NB4 (cell line): ENCODE results near the gene OPCML.

Experiments
- DNase-seq: peaks from one replicate; pipeline ENCODE4 v3.0.0; 2010; ENCODE audit warnings: low read depth
- H3K4me3 ChIP-seq: one replicate; pipeline ENCODE4 v1.5.1; 2011; ENCODE audit warnings: mild to moderate bottlenecking, low read depth, low read length, moderate library complexity
- MYC ChIP-seq: IDR thresholded peaks from 2 replicates; pipeline ENCODE4 v1.6.1; 2011; ENCODE audit warnings: low read depth, low read length
- POLR2A ChIP-seq: IDR thresholded peaks from 2 replicates; pipeline ENCODE4 v1.6.1; 2011; ENCODE audit warnings: mild to moderate bottlenecking; ENCODE audit not compliant: insufficient read length; ENCODE audit errors: extremely low read depth
- TF ChIP-seq, protein P1 (sequence below): IDR thresholded peaks from 2 replicates; pipeline ENCODE4 v1.6.1; 2011; ENCODE audit warnings: low read depth, low read length
- TF ChIP-seq, protein P2 (sequence below): IDR thresholded peaks from one replicate; pipeline ENCODE4 v1.5.1; 2012; ENCODE audit warnings: low read depth, low read length

OPCML gene

DNA sequence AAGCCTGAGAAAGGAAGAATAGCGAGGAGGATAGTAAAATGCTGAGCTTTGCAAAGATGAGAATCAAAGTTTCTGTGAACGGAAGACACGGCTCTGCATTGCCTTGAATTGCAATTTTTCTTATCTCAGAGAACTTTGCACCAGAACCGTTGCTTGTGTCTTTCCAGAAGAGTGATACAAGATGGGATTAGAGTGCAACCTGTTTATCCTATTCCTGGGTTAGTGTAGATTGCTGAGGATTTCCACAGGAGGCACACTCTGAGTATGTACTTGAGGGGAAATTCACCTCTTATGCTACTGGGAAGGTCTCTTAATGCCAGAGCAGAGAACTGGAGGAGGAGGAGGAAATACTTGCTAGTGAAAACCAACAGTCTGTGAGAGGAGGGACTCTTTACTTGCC, 377.5 kb downstream of the OPCML start:
- no peak for DNase-seq
- TF ChIP-seq, protein P1, sequence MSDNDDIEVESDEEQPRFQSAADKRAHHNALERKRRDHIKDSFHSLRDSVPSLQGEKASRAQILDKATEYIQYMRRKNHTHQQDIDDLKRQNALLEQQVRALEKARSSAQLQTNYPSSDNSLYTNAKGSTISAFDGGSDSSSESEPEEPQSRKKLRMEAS: no peak
- TF ChIP-seq, protein P2, sequence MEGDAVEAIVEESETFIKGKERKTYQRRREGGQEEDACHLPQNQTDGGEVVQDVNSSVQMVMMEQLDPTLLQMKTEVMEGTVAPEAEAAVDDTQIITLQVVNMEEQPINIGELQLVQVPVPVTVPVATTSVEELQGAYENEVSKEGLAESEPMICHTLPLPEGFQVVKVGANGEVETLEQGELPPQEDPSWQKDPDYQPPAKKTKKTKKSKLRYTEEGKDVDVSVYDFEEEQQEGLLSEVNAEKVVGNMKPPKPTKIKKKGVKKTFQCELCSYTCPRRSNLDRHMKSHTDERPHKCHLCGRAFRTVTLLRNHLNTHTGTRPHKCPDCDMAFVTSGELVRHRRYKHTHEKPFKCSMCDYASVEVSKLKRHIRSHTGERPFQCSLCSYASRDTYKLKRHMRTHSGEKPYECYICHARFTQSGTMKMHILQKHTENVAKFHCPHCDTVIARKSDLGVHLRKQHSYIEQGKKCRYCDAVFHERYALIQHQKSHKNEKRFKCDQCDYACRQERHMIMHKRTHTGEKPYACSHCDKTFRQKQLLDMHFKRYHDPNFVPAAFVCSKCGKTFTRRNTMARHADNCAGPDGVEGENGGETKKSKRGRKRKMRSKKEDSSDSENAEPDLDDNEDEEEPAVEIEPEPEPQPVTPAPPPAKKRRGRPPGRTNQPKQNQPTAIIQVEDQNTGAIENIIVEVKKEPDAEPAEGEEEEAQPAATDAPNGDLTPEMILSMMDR: no peak
- TF ChIP-seq MYC (no peak), POLR2A (no peak)
- no peak overlapping the region for H3K4me3 ChIP-seq

DNA sequence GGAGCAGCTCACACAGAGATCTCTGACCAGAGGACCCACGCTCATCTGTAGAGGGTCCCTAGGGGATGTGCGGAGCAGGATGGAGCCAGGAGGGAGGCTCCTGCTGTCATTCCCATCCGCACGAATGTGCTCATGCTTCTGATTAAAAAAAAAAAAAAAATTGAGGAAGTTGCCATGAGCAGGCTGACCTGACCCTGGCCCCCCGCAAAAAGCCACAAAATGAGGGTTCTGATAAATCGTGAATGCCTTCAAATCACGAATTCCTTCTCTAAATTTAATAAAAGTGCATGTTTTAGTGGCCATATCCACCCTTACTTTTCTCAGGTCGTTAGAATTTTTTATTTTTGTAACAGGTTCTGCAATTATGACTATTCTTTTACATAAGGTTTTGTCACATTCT, 378.2 kb downstream of the OPCML start:
- no peak overlapping the region for H3K4me3 ChIP-seq
- TF ChIP-seq, protein P1: no peak
- TF ChIP-seq MYC: no peak
- TF ChIP-seq, protein P2: no peak
- no peak for TF ChIP-seq POLR2A
- no peak for DNase-seq

DNA sequence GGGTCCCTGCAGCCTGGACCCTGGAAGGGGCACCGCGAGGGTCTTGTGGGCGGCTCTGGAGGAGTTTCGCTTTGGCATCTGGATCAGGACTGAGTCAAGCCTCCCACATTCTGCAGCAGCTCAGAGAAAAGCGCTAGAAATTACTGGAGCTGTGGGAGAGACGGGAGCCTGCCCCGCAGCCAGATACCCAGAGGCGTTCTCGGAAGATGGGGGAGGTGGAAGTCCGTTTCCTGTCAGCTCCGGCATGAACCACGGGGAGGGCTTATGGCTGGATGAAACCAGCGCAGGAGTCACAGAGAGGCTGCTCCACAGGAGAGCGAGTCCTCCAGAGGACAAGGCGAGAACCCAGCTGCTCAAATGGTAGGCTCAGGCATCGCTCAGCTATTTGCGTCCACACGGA, 379.3 kb downstream of the OPCML start:
- TF ChIP-seq POLR2A: no peak
- TF ChIP-seq, protein P1: no peak
- TF ChIP-seq, protein P2: no peak
- no peak for TF ChIP-seq MYC
- H3K4me3 ChIP-seq: no peak overlapping the region
- no peak for DNase-seq

DNA sequence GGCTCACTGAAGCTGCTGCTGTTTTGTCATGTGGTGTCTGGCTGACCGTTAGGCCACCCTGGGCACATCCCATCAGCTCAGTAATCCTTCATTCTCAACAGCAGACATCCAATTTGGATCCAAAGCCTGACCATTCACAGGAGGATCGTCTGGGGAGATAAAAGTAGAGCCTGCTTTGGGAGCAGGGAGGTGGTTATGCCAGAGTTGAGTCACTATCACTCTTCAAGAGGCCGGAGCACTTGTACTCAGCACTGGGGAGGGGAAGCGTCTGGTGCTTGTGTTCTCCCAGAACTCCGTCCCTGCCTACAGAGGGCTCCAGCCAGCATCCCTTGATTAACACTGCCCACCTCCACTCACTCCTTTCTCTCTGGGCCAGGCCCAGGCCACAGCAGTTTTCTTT, 382.6 kb downstream of the OPCML start:
- H3K4me3 ChIP-seq: no peak overlapping the region

DNA sequence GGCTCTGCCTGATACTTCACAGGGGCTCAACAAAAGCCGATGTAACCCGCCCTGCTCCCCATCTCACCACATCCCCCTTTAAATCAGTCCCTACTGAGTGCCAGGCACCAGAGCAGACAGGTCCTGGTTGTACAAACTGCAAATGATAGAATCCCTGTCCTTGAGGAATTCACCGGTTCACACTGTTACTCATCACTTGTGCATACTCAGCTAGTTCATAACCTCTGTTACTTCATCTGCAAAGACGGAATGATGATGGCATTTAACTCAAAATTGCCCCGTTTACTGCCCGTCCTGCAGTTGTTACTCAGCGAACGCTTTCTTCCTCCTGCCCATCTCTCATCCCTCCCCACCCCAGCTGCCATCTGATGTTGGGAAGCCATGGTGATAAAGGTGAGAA, 384.7 kb downstream of the OPCML start:
- DNase-seq: no peak
- TF ChIP-seq, protein P2: no peak
- TF ChIP-seq POLR2A (no peak), MYC (no peak)
- TF ChIP-seq, protein P1: no peak
- no peak overlapping the region for H3K4me3 ChIP-seq

More for the DNA sequence above, 382.6 kb downstream of the OPCML start:
- TF ChIP-seq MYC (no peak), POLR2A (no peak)
- TF ChIP-seq, protein P2: no peak
- TF ChIP-seq, protein P1: no peak
- no peak for DNase-seq
